ENCODE results near the gene WDR33. TPM values are rescaled to one million over a fixed set of nuclear protein-coding genes. Genes with fewer than 3 reads are reported as not detected.

WDR33 gene
- total and polyA plus RNA-seq, 2 of the 4 experiments (the other 2 are of a cell fraction), result 19.6 to 41.2 TPM

GRCh38 chr2:127701193-127701650, 109.7 kb downstream of the WDR33 start, which contains the start of gene SFT2D3:
TSS of gene SFT2D3 (plus strand) at chr2:127701497. CDS start at chr2:127701529, 32 bp downstream.
- Histone ChIP-seq H2BK5ac (ENCODE audit: low read depth, low read length, poor library complexity, severe bottlenecking) (peak within 1 kb of the TSS; percentile 94), H3K9me3 (ENCODE audit: control insufficient read depth, insufficient read depth, low read length) (no peaks in the 10 kb centered on the region), H4K5ac (ENCODE audit: low read depth, low read length) (peak within 1 kb of the TSS; percentile 99), H3K56ac (ENCODE audit: extremely low read depth, insufficient read depth, low read length) (peak within 1 kb of the TSS; percentile 76), H4K8ac (ENCODE audit: low read depth in 2 of 2, low read length in 2 of 2) (peak within 1 kb of the TSS; percentile 91 to 100), H3K27me3 (ENCODE audit: control insufficient read depth, insufficient read depth, low read length) (no peaks in the 10 kb centered on the region), H2BK120ac (ENCODE audit: low read depth, low read length) (peak within 1 kb of the TSS; percentile 59), H3K14ac (replicated peaks; ENCODE audit: low read depth, low read length) (peak within 1 kb of the TSS; percentile 86), H3K36me3 (ENCODE audit: control insufficient read depth, insufficient read depth, low read length) (peaks cover 9% of the 10 kb centered on the region; the same call in 1 of the 2 replicates), H3K4me2 (ENCODE audit: low read depth, low read length) (peak within 1 kb of the TSS; percentile 99), H3K9me1 (ENCODE audit: insufficient read depth, low read length) (peaks cover 13% of the 10 kb centered on the region), H3K27ac (ENCODE audit: insufficient read depth, low read length) (peak within 1 kb of the TSS; percentile 91), H2AFZ (replicated peaks; ENCODE audit: low read length, poor library complexity) (peak within 1 kb of the TSS; percentile 99), H2AK9ac (replicated peaks; ENCODE audit: low read depth, low read length, poor library complexity) (peak within 1 kb of the TSS; percentile 93), H4K91ac (ENCODE audit: insufficient read depth, low read depth, low read length) (peak within 1 kb of the TSS; percentile 77), H3K4me3 (ENCODE audit: insufficient read depth, low read depth, low read length) (peak within 1 kb of the TSS; percentile 85), H2BK15ac (ENCODE audit: low read depth, low read length) (0 out of 3 replicates have a peak within 1 kb of the TSS, but pooled peaks have one; percentile 27), H3K4ac (ENCODE audit: low read depth, low read length) (peak within 1 kb of the TSS; percentile 92), H3K18ac (ENCODE audit: low read depth, low read length) (peak within 1 kb of the TSS; percentile 91), H3K9ac (ENCODE audit: low read depth, low read length) (peak within 1 kb of the TSS; percentile 98), H3K23ac (ENCODE audit: low read depth, low read length) (peak within 1 kb of the TSS; percentile 88), H4K20me1 (ENCODE audit: insufficient read depth, low read length) (peaks cover 11% of the 10 kb centered on the region; the same call in 1 of the 2 replicates), H2BK20ac (ENCODE audit: low read depth, low read length) (no peak within 1 kb of the TSS), H3K79me1 (ENCODE audit: low read depth in 1 of 2, low read length in 2 of 2) (peaks cover 14 to 45% of the 10 kb centered on the region in 2 experiments), H2AK5ac (ENCODE audit: low read depth, low read length) (peak within 1 kb of the TSS; percentile 97), H3K4me1 (ENCODE audit: control insufficient read depth, insufficient read depth, low read length) (peaks cover 8% of the 10 kb centered on the region)
- WGBS, 2 experiments (ENCODE audit: extremely low coverage in 2 of 2, insufficient read length in 1 of 2), result 0% methylated on average over 13 of the region's 44 CpGs; no CpG with 5 or more reads in 1 of the 2 experiments
- intact Hi-C loops (cut with micrococcal nuclease), result loop anchor here (10.0 kb wide), 1 partner anchor 176 kb away; the partner anchor contains the start of gene IWS1
- no TSS peak for BruUV-seq (replicated peaks)
- CTCF ChIA-PET, result no interaction called here
- DNase-seq (peak; percentile 89), ATAC-seq (ENCODE audit: low read depth) (peak; percentile 92)
- dilution Hi-C loops (cut with HindIII; ENCODE audit: low sequenced_read_pairs, unreplicated experiment), result no loop called here
- TF ChIP-seq CEBPB (IDR thresholded peaks at IDR 0.05; ENCODE audit: low read depth, low read length), result no peak
- peak; percentile 93 for TF ChIP-seq POLR2A (IDR thresholded peaks at IDR 0.05; ENCODE audit: low read depth, low read length)
- no peak for TF ChIP-seq RAD21 (IDR thresholded peaks at IDR 0.05; ENCODE audit: low read length)
- TF ChIP-seq MXI1 (IDR thresholded peaks at IDR 0.05; ENCODE audit: borderline replicate concordance, low read depth, low read length), result no peak
- no peak for TF ChIP-seq RCOR1 (IDR thresholded peaks at IDR 0.05; ENCODE audit: insufficient replicate concordance, low read length)
- no peak for TF ChIP-seq RFX5 (IDR thresholded peaks at IDR 0.05; ENCODE audit: low read depth, low read length)
- no peak for TF ChIP-seq CHD1 (IDR thresholded peaks at IDR 0.05; ENCODE audit: low read depth, low read length)
- TF ChIP-seq, protein P1, sequence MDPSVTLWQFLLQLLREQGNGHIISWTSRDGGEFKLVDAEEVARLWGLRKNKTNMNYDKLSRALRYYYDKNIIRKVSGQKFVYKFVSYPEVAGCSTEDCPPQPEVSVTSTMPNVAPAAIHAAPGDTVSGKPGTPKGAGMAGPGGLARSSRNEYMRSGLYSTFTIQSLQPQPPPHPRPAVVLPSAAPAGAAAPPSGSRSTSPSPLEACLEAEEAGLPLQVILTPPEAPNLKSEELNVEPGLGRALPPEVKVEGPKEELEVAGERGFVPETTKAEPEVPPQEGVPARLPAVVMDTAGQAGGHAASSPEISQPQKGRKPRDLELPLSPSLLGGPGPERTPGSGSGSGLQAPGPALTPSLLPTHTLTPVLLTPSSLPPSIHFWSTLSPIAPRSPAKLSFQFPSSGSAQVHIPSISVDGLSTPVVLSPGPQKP (IDR thresholded peaks at IDR 0.05; ENCODE audit: borderline replicate concordance, low read depth, low read length), result no peak
- peak; percentile 31; the same call in 1 of the 2 replicates for TF ChIP-seq MAZ (IDR thresholded peaks at IDR 0.05; ENCODE audit: borderline replicate concordance, low read depth, low read length)
- TF ChIP-seq, protein P2, sequence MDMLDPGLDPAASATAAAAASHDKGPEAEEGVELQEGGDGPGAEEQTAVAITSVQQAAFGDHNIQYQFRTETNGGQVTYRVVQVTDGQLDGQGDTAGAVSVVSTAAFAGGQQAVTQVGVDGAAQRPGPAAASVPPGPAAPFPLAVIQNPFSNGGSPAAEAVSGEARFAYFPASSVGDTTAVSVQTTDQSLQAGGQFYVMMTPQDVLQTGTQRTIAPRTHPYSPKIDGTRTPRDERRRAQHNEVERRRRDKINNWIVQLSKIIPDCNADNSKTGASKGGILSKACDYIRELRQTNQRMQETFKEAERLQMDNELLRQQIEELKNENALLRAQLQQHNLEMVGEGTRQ (IDR thresholded peaks at IDR 0.05; ENCODE audit: low read depth, low read length), result no peak
- TF ChIP-seq, protein P3, sequence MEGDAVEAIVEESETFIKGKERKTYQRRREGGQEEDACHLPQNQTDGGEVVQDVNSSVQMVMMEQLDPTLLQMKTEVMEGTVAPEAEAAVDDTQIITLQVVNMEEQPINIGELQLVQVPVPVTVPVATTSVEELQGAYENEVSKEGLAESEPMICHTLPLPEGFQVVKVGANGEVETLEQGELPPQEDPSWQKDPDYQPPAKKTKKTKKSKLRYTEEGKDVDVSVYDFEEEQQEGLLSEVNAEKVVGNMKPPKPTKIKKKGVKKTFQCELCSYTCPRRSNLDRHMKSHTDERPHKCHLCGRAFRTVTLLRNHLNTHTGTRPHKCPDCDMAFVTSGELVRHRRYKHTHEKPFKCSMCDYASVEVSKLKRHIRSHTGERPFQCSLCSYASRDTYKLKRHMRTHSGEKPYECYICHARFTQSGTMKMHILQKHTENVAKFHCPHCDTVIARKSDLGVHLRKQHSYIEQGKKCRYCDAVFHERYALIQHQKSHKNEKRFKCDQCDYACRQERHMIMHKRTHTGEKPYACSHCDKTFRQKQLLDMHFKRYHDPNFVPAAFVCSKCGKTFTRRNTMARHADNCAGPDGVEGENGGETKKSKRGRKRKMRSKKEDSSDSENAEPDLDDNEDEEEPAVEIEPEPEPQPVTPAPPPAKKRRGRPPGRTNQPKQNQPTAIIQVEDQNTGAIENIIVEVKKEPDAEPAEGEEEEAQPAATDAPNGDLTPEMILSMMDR (conservative IDR thresholded peaks at IDR 0.05; ENCODE audit: low read depth, low read length), result no peak
- POLR2A ChIA-PET (ENCODE audit: unreplicated experiment), result no interaction called here
- in situ Hi-C loops (cut with MboI; ENCODE audit: low sequenced_read_pairs), result no loop called here
